HG03159 (cell line): ENCODE measurements around the gene PGA4.
A peak's percentile ranks its signal among the peaks of the same experiment; 100 is the strongest.
"Not testable (repeated sequence)": the region's sequence is repeated elsewhere in the genome, so short reads cannot be mapped to it uniquely, and the experiment has no call there.

Experiments used
- ATAC-seq: cut with Tn5 transposase; IDR thresholded peaks from one replicate; pipeline ENCODE4 v1.9.1; 2021; ENCODE audit warnings: mild to moderate bottlenecking, moderate library complexity; ENCODE audit not compliant: unreplicated experiment

PGA4 gene

GRCh38 chr11:61222047-61222446, at the start of gene PGA4:
TSS of gene PGA4 (plus strand) at chr11:61222347. CDS start at chr11:61222401, 54 bp downstream.
- not testable (repeated sequence) for ATAC-seq

- no peak for ATAC-seq
These were observed 49.8 kb upstream of the PGA4 start for GRCh38 chr11:61172356-61172755.

GRCh38 chr11:61172888-61173287, 49.3 kb upstream of the PGA4 start:
- no peak for ATAC-seq

- ATAC-seq: no peak
These were observed 48.7 kb upstream of the PGA4 start for GRCh38 chr11:61173456-61173855.

GRCh38 chr11:61174273-61174672, 47.9 kb upstream of the PGA4 start:
- no peak for ATAC-seq

- ATAC-seq: no peak
These were observed 47.2 kb upstream of the PGA4 start for GRCh38 chr11:61174949-61175348.

GRCh38 chr11:61176446-61176845, 45.7 kb upstream of the PGA4 start:
- no peak for ATAC-seq

- not testable (repeated sequence) for ATAC-seq
These were observed 41.9 kb upstream of the PGA4 start for GRCh38 chr11:61180205-61180604.

GRCh38 chr11:61181489-61181888, 40.7 kb upstream of the PGA4 start:
- ATAC-seq: no peak

GRCh38 chr11:61183645-61184044, 38.5 kb upstream of the PGA4 start:
- no peak for ATAC-seq

GRCh38 chr11:61186504-61186903, 35.6 kb upstream of the PGA4 start:
- no peak for ATAC-seq

GRCh38 chr11:61187505-61188130, 34.5 kb upstream of the PGA4 start:
- peak; percentile 63 for ATAC-seq

- ATAC-seq: no peak
These were observed 32.2 kb upstream of the PGA4 start for GRCh38 chr11:61189933-61190332.

- ATAC-seq: no peak
These were observed 28.6 kb upstream of the PGA4 start for GRCh38 chr11:61193596-61193995.

- no peak for ATAC-seq
These were observed 27.9 kb upstream of the PGA4 start for GRCh38 chr11:61194169-61194671.

- no peak for ATAC-seq
These were observed 27.0 kb upstream of the PGA4 start for GRCh38 chr11:61194981-61195695.

- ATAC-seq: no peak
These were observed 26.4 kb upstream of the PGA4 start for GRCh38 chr11:61195719-61196118.

- no peak for ATAC-seq
These were observed 23.8 kb upstream of the PGA4 start for GRCh38 chr11:61198361-61198760.

GRCh38 chr11:61198948-61199523, 23.1 kb upstream of the PGA4 start:
- no peak for ATAC-seq

GRCh38 chr11:61201476-61201875, 20.7 kb upstream of the PGA4 start:
- no peak for ATAC-seq

GRCh38 chr11:61202950-61203746, 19.0 kb upstream of the PGA4 start, which contains the start of gene PGA3:
TSS of gene PGA3 (plus strand) at chr11:61203515. CDS start at chr11:61203565, 50 bp downstream.
- ATAC-seq: not testable (repeated sequence)
